Duodenal mucosa (tissue), 2 donors: ENCODE measurements around the gene RCHY1.

Source experiments
- H3K27ac ChIP-seq: one replicate; pipeline ENCODE4 v1.7.0; 2013; ENCODE audit warnings: low read depth, low read length
- H3K27me3 ChIP-seq, 2 donors: one replicate each; pipeline ENCODE4 v1.7.0; 2013; ENCODE audit warnings: low read length in 2 of 2, control low read depth in 1 of 2; ENCODE audit not compliant: insufficient read depth in 2 of 2, control insufficient read depth in 1 of 2
- H3K36me3 ChIP-seq, 2 donors: one replicate each; pipeline ENCODE4 v1.7.0; 2013; ENCODE audit warnings: low read length in 2 of 2, control low read depth in 1 of 2; ENCODE audit not compliant: insufficient read depth in 2 of 2, control insufficient read depth in 1 of 2
- H3K4me1 ChIP-seq, 2 donors: one replicate each; pipeline ENCODE4 v1.7.0; 2013; ENCODE audit warnings: low read length in 2 of 2, control low read depth in 1 of 2; ENCODE audit not compliant: insufficient read depth in 2 of 2, control insufficient read depth in 1 of 2
- H3K4me3 ChIP-seq, 2 donors: one replicate each; pipeline ENCODE4 v1.7.0; 2013; ENCODE audit warnings: low read length in 2 of 2, low read depth in 1 of 2
- H3K9ac ChIP-seq, 2 donors: one replicate each; pipeline ENCODE4 v1.7.0; 2013; ENCODE audit warnings: low read length in 2 of 2, low read depth in 1 of 2
- H3K9me3 ChIP-seq, 2 donors: one replicate each; pipeline ENCODE4 v1.7.0; 2013; ENCODE audit warnings: low read length in 2 of 2, control low read depth in 1 of 2; ENCODE audit not compliant: control insufficient read depth in 1 of 2

Gene RCHY1

DNA sequence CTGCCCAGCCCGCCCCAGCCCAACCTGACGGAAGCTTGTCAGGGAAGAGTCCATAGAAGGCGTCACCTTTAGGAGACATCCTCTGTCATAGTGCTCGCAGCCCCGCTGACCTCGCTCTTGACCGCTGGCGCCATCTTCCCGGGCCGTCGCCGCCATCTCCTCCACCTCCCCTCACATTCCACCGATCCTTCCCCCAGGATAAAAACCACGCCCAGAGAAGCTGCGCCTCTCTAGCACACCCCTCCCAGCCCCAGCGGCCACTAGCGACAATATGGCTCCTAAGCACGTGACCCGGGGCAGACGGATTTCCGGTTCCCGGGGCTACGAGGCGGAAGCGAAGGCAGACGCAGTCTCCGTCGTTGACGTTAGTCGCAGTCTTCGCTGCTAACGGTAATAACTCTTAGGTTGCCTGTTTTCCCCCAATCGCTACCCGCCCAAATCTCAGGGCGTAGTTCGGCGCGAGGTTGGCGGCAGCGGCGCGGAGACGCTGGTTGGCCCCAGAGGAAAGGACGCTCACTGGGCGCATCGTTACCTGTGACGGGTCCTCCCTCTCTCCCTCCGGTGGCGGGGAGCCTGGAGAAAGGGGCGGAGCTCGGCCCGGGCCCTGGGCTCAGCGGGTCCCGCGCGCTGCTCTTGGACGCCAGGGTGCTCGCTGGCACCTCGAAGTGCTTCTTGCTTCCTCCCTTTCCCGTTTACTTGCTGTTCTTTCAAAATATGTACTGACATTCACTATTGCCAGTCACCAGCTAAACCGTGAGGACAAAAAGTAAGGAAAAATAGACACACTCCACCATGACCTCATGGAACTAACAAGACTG is at the start of gene RCHY1, which contains the start of gene THAP6:
Gene RCHY1, minus strand, starts transcription at position 273 of the 818 bp plus-strand sequence. Its CDS starts 117 bp downstream, at position 156.
Gene THAP6, plus strand, starts transcription at position 343 of the 818 bp plus-strand sequence. CDS start 980 bp downstream, outside the sequence.
- H3K27ac ChIP-seq = peak within 1 kb of the TSS; percentile 98
- H3K9me3 ChIP-seq = no peaks in the 10 kb centered on the region
- peaks cover 26 to 28% of the 10 kb centered on the region in 2 donors for H3K4me1 ChIP-seq
- H3K4me3 ChIP-seq = peak within 1 kb of the TSS; percentile 77 to 94
- H3K9ac ChIP-seq = peak within 1 kb of the TSS; percentile 96 to 97
- H3K27me3 ChIP-seq = no peaks in the 10 kb centered on the region
- peaks cover 14 to 15% of the 10 kb centered on the region in 2 donors for H3K36me3 ChIP-seq

DNA sequence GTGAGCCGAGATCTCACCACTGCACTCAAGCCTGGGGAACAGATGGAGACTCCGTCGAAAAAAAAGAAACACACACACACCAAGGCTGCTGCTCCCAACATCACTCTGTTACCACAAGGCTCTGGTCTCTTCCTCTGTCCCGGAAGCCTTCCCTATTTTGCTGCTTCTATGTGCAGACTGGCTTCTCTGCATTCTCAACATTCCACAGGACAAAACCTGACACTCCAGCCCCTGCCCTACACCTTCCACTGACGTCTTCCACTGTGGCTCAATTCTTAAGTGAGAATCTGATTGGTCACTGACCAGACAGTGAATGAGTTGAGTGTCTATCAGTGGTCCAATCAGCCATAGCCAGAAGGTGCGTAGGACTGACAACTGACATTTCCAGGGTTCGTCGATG is 47.6 kb upstream of the RCHY1 start:
- no peaks in the 10 kb centered on the region for H3K9me3 ChIP-seq
- no peaks in the 10 kb centered on the region for H3K27me3 ChIP-seq
- H3K27ac ChIP-seq = no peak overlapping the region
- H3K9ac ChIP-seq = no peak overlapping the region
- no peaks in the 10 kb centered on the region for H3K4me1 ChIP-seq
- no peak overlapping the region for H3K4me3 ChIP-seq
- no peaks in the 10 kb centered on the region for H3K36me3 ChIP-seq

DNA sequence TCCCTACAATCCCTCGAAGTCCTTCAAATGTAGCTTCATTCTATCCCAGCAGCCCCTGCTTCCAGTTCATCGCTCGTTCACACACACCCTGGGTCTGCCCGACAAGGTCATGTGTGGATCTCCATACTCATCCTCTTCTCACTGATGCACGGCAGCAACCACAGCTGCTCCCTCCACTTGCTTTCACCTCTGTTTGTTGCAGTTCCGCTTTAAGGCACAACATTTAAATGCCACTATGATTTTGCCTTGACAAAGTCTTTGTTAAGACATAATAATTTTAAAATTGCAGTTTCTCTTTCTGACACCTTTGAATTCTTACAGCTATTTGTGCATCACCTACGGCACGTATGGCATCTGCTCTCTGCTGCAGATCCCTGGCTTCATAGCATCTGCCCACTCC is 43.5 kb upstream of the RCHY1 start:
- Histone ChIP-seq H3K4me1 (no peaks in the 10 kb centered on the region), H3K27me3 (no peaks in the 10 kb centered on the region), H3K9ac (no peak overlapping the region)

DNA sequence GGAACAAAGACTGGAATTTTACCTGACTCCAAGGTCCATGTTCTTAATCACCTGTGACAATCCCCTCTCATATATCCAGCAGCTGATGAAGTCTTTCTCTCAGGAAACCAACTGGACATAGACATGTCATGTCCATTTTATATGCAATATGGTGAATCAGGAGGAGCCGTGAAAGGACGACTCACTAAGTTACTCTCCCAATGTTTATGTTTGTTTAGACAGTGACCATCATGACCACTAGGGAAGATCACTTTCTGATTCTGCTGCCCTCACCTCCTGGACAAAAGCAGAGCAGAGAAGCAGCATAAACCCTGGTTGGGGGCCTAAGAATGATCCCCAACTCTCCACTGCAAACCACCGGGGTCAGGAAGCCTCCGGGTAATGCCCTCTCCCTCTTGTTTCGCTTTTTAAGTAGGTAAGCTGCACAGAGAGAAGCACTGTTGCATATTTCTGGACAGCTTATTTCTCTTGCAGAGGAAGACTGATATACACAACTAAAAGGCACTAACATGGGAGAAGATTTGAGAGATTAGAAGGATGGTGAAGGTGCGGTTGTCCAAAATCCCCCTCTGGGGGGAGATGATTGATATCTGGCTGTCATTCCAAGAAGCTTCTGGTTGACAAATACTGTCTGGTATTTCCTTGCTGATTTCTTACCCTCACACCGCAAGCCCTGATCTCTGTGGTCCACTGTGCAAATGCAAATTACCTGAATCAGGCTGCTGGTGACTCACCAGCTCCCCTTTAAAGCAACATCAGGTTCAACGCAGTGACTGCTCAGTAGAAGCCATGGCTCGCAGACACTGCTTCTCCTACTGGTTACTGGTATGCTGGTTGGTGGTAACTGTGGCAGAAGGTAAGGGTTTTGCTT is 41.3 kb upstream of the RCHY1 start, which contains the start of gene ODAPH:
Gene ODAPH, plus strand, starts transcription at position 773 of the 871 bp plus-strand sequence. Its CDS starts 17 bp downstream, at position 790.
- Histone ChIP-seq H3K9me3 (no peaks in the 10 kb centered on the region), H3K36me3 (no peaks in the 10 kb centered on the region), H3K27ac (no peak within 1 kb of the TSS), H3K27me3 (no peaks in the 10 kb centered on the region), H3K9ac (no peak within 1 kb of the TSS), H3K4me3 (peak within 1 kb of the TSS in 1 of 2 donors; percentile 30), H3K4me1 (no peaks in the 10 kb centered on the region)

More for the DNA sequence above, 43.5 kb upstream of the RCHY1 start:
- no peaks in the 10 kb centered on the region for H3K36me3 ChIP-seq
- no peak overlapping the region for H3K27ac ChIP-seq
- no peak overlapping the region for H3K4me3 ChIP-seq
- H3K9me3 ChIP-seq = no peaks in the 10 kb centered on the region

DNA sequence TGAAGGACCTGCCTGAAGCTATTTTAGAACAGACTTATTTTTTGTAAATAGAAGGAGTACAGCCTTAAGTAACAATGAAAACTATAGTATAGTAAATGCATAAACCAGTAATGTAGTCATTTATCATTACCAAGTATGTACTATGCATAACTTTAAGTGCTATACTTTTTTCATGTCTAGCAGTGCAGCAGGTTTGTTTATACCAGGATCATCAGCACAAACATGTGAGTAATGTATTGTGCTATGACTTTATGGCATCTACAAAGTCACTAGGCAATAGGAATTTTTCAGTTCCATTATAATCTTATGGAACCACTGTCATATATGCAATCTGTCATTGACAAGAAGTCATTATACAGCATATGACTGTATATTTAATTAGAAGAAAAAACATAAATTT is 38.2 kb upstream of the RCHY1 start:
- no peaks in the 10 kb centered on the region for H3K36me3 ChIP-seq
- no peaks in the 10 kb centered on the region for H3K27me3 ChIP-seq
- no peaks in the 10 kb centered on the region for H3K9me3 ChIP-seq
- no peak overlapping the region for H3K9ac ChIP-seq
- no peak overlapping the region for H3K4me3 ChIP-seq
- H3K4me1 ChIP-seq = no peaks in the 10 kb centered on the region
- no peak overlapping the region for H3K27ac ChIP-seq

DNA sequence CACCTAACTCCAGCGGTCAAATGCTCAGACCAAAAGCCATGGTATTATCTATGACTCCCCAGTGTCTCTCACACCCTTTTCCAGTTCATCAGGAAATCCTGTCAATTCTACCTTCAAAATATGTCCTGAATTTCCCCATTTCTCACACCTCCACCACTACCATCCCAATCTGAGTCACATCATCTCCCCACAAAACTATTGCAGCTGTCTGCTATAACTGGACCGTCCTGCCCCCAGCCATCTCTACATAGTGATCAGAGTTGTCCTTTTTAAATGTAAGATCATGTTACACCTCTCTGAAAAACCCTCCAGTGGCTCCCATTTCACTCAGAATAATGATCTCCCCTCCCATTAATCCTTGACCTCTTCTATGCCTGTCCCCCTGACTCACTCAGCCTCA is 34.8 kb upstream of the RCHY1 start:
- no peaks in the 10 kb centered on the region for H3K4me1 ChIP-seq
- H3K27me3 ChIP-seq = no peaks in the 10 kb centered on the region
- H3K27ac ChIP-seq = no peak overlapping the region
- H3K9me3 ChIP-seq = no peaks in the 10 kb centered on the region
- no peak overlapping the region for H3K9ac ChIP-seq
- H3K36me3 ChIP-seq = no peaks in the 10 kb centered on the region
- H3K4me3 ChIP-seq = no peak overlapping the region

- H3K27me3 ChIP-seq = no peaks in the 10 kb centered on the region
- H3K36me3 ChIP-seq = no peaks in the 10 kb centered on the region
- no peaks in the 10 kb centered on the region for H3K4me1 ChIP-seq
- H3K9me3 ChIP-seq = no peaks in the 10 kb centered on the region
- H3K9ac ChIP-seq = no peak overlapping the region
- no peak overlapping the region for H3K4me3 ChIP-seq
- H3K27ac ChIP-seq = no peak overlapping the region
These were observed 33.6 kb upstream of the RCHY1 start for GRCh38 chr4:75547647-75548387.

GRCh38 chr4:75545526-75545925 is 31.3 kb upstream of the RCHY1 start:
- H3K36me3 ChIP-seq = no peaks in the 10 kb centered on the region
- no peaks in the 10 kb centered on the region for H3K27me3 ChIP-seq

GRCh38 chr4:75544870-75545269 is 30.7 kb upstream of the RCHY1 start:
- H3K9me3 ChIP-seq = no peaks in the 10 kb centered on the region
- H3K27ac ChIP-seq = no peak overlapping the region
- H3K4me3 ChIP-seq = no peak overlapping the region
- no peaks in the 10 kb centered on the region for H3K4me1 ChIP-seq
- no peak overlapping the region for H3K9ac ChIP-seq
- no peaks in the 10 kb centered on the region for H3K36me3 ChIP-seq
- no peaks in the 10 kb centered on the region for H3K27me3 ChIP-seq

More at GRCh38 chr4:75545526-75545925, 31.3 kb upstream of the RCHY1 start:
- H3K27ac ChIP-seq = no peak overlapping the region
- H3K9me3 ChIP-seq = no peaks in the 10 kb centered on the region
- no peaks in the 10 kb centered on the region for H3K4me1 ChIP-seq
- no peak overlapping the region for H3K9ac ChIP-seq
- no peak overlapping the region for H3K4me3 ChIP-seq
